ENCODE measurements around the gene NFKBIL1. TPM values are rescaled to one million over a fixed set of nuclear protein-coding genes. Genes with fewer than 3 reads are reported as not detected.
"Not testable (repeated sequence)": the region's sequence is repeated elsewhere in the genome, so short reads cannot be mapped to it uniquely, and the experiment has no call there.

NFKBIL1 gene, protein sequence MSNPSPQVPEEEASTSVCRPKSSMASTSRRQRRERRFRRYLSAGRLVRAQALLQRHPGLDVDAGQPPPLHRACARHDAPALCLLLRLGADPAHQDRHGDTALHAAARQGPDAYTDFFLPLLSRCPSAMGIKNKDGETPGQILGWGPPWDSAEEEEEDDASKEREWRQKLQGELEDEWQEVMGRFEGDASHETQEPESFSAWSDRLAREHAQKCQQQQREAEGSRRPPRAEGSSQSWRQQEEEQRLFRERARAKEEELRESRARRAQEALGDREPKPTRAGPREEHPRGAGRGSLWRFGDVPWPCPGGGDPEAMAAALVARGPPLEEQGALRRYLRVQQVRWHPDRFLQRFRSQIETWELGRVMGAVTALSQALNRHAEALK
- 14.2 TPM for total RNA-seq

DNA sequence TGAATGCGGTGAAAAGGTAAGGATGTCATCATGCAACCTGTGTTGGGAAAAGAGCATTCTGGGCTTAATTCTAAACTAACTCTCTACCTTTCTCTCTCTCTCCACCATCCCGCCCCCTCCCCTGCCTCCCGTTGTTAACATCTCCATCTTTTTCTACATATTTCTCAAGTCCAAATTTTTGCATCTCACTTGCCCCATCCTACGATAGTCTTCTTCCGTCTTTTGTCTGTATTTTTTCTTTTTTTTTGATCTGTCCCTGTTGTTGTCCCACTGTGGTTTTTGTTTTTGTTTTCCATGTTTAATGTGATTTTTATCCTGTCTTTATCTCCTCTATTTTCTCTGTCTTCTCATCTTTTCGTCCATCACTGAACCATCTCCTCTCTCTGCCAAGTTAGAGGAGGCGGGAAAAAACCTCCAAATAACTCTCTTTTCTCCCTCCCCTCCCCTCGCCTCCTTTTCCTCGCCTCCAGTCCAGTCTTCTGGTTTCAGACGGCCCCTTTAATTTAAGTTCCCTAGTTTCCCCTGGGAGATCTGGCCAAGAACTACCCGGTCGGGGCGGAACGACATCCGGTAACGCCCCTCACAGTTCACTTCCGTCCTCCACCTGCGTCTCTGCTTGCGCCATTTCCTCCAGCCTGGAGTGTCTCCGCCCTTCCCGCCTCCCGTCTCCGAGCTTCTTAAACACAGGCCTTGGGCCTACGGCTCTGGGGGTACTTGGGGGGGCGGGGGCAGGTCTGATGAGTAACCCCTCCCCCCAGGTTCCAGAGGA is at the start of gene NFKBIL1:
TSS of gene NFKBIL1 (plus strand) at position 651 of the 769 bp plus-strand sequence. CDS start at position 738, 87 bp downstream.
- Histone ChIP-seq H3K4me3 (peak within 1 kb of the TSS; percentile 36 to 46), H3K36me3 (peaks cover 0 to 6% of the 10 kb centered on the region in 2 donors), H3K4me1 (peaks cover 40% of the 10 kb centered on the region), H3K27me3 (no peaks in the 10 kb centered on the region), H3K9me3 (no peaks in the 10 kb centered on the region), H3K27ac (peak within 1 kb of the TSS; percentile 83)
- TF ChIP-seq, protein P1, sequence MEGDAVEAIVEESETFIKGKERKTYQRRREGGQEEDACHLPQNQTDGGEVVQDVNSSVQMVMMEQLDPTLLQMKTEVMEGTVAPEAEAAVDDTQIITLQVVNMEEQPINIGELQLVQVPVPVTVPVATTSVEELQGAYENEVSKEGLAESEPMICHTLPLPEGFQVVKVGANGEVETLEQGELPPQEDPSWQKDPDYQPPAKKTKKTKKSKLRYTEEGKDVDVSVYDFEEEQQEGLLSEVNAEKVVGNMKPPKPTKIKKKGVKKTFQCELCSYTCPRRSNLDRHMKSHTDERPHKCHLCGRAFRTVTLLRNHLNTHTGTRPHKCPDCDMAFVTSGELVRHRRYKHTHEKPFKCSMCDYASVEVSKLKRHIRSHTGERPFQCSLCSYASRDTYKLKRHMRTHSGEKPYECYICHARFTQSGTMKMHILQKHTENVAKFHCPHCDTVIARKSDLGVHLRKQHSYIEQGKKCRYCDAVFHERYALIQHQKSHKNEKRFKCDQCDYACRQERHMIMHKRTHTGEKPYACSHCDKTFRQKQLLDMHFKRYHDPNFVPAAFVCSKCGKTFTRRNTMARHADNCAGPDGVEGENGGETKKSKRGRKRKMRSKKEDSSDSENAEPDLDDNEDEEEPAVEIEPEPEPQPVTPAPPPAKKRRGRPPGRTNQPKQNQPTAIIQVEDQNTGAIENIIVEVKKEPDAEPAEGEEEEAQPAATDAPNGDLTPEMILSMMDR (IDR thresholded peaks at IDR 0.05) = peak in 1 of 3 experiments; percentile 19
- TF ChIP-seq POLR2A (IDR thresholded peaks at IDR 0.05) (no peak), POLR2AphosphoS5 (IDR thresholded peaks at IDR 0.05; ENCODE audit: insufficient read depth in 1 of 2, low read depth in 1 of 2) (peak; percentile 85 to 98)
- intact Hi-C loops (cut with DNase I) = loop anchor here (2.0 kb wide), 1 partner anchor 52 kb away; no protein-coding TSS in a partner anchor
- peak in 1 of 2 donors; percentile 97 for DNase-seq (ENCODE audit: extremely low spot score in 2 of 2)

DNA sequence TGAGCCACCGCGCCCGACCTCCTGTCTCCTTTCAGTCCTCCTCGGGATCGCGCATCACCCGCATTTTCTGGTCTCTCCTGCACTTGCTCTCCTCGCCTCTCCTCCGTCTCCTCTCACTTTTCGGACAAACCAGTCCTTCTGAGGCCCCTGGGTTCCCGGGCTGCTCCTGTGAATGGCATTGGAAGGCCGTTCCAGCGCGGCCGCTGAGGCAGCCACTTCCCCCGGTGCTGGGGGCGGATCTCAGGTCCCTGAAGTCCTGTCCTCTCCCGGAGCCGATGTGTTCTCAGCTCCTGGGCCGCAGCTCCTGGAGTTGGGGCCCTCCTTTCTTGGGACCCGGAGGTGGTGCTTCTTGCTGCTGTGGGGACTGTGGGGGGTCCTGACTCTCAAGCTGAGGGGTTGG is 48.7 kb upstream of the NFKBIL1 start:
- TF ChIP-seq, protein P1 (IDR thresholded peaks at IDR 0.05) = no peak
- no peak for TF ChIP-seq POLR2A (IDR thresholded peaks at IDR 0.05)
- TF ChIP-seq POLR2AphosphoS5 (IDR thresholded peaks at IDR 0.05; ENCODE audit: insufficient read depth in 1 of 2, low read depth in 1 of 2) = no peak
- H3K27ac ChIP-seq = no peak overlapping the region
- DNase-seq (ENCODE audit: extremely low spot score in 2 of 2) = no peak
- no peaks in the 10 kb centered on the region for H3K27me3 ChIP-seq
- no peaks in the 10 kb centered on the region for H3K9me3 ChIP-seq
- no peaks in the 10 kb centered on the region for H3K36me3 ChIP-seq
- H3K4me1 ChIP-seq = peaks cover 7% of the 10 kb centered on the region
- intact Hi-C loops (cut with DNase I) = no loop called here
- peak overlapping the region in 1 of 2 donors; percentile 59 for H3K4me3 ChIP-seq

DNA sequence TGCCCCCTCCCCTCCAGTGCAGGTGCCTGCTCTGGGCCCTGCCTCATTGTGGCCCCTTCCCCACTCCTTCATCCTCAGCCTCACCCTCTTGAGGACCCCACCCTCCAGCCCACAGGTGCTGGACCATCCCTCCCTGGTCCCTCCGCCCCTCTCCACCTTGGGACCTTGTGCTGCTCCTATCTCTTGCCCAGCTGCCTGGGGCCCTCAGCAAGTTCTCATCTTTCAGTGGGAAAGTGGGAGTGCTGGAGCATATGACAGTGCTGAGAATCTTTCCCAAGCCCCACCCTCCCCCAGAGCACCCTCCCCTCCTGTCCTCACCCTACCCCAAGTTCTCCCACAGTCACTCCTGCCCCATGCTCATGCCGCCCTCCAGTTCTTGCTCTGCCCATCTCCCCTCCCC is 47.8 kb upstream of the NFKBIL1 start:
- H3K4me1 ChIP-seq; H3K27me3 ChIP-seq; H3K4me3 ChIP-seq; DNase-seq (ENCODE audit: extremely low spot score in 2 of 2); H3K27ac ChIP-seq; intact Hi-C loops (cut with DNase I); H3K9me3 ChIP-seq; H3K36me3 ChIP-seq: not testable (repeated sequence)

DNA sequence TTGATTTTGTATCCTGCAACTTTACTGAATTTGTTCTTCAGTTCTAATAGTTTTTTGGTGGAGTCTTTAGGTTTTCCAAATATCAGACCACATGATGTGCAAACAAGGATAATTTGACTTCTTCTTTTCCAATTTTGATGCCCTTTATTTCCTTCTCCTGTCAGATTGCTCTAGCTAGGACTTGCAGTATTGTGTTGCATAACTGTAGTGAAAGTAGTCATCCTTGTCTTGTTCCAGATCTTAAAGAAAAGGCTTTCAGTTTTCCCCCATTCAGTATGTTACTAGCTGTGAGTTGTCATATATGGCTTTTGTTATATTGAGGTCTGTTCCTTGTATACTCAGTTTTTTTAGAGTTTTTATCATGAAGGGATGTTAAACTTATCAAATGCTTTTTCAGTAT is 44.8 kb upstream of the NFKBIL1 start:
- H3K9me3 ChIP-seq = no peaks in the 10 kb centered on the region
- TF ChIP-seq, protein P1 (IDR thresholded peaks at IDR 0.05) = no peak
- no peak for TF ChIP-seq POLR2A (IDR thresholded peaks at IDR 0.05)
- no peak for TF ChIP-seq POLR2AphosphoS5 (IDR thresholded peaks at IDR 0.05; ENCODE audit: insufficient read depth in 1 of 2, low read depth in 1 of 2)
- no peak for DNase-seq (ENCODE audit: extremely low spot score in 2 of 2)
- H3K27ac ChIP-seq = no peak overlapping the region
- intact Hi-C loops (cut with DNase I) = no loop called here
- H3K4me1 ChIP-seq = peaks cover 7% of the 10 kb centered on the region
- no peaks in the 10 kb centered on the region for H3K36me3 ChIP-seq
- no peaks in the 10 kb centered on the region for H3K27me3 ChIP-seq
- H3K4me3 ChIP-seq = no peak overlapping the region

DNA sequence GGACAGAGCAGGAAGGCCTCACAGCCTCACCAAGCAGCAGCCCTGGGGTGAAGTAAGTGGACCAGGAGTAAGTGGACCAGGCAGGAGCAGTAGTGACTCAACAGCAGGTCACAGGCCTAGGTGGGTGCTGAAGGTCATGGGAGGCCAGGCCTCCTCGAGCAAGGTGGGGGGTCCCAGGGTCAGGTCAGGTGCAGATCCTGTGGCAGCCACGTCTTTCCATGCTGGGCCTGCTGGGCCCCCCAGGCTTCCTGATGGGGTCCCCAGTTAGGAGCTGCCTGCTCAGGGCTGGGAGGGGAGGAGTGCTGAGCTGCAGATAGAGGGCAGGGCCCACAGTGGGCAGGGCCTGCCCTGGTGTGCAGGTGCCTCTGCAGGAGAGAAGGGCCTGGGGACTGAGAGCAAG is 38.4 kb upstream of the NFKBIL1 start:
- DNase-seq (ENCODE audit: extremely low spot score in 2 of 2); H3K4me3 ChIP-seq; H3K36me3 ChIP-seq; H3K9me3 ChIP-seq; H3K27ac ChIP-seq; intact Hi-C loops (cut with DNase I); H3K4me1 ChIP-seq; H3K27me3 ChIP-seq: not testable (repeated sequence)

DNA sequence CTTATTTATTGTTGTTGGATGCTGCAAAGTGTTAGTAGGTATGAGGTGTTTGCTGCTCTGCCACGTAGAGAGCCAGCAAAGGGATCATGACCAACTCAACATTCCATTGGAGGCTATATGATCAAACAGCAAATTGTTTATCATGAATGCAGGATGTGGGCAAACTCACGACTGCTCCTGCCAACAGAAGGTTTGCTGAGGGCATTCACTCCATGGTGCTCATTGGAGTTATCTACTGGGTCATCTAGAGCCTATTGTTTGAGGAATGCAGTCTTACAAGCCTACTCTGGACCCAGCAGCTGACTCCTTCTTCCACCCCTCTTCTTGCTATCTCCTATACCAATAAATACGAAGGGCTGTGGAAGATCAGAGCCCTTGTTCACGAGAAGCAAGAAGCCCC is 37.4 kb upstream of the NFKBIL1 start:
- H3K36me3 ChIP-seq = no peaks in the 10 kb centered on the region
- TF ChIP-seq, protein P1 (IDR thresholded peaks at IDR 0.05) = no peak
- TF ChIP-seq POLR2A (IDR thresholded peaks at IDR 0.05) = no peak
- TF ChIP-seq POLR2AphosphoS5 (IDR thresholded peaks at IDR 0.05; ENCODE audit: insufficient read depth in 1 of 2, low read depth in 1 of 2) = no peak
- H3K4me1 ChIP-seq = no peaks in the 10 kb centered on the region
- H3K27ac ChIP-seq = no peak overlapping the region
- H3K9me3 ChIP-seq = no peaks in the 10 kb centered on the region
- H3K4me3 ChIP-seq = no peak overlapping the region
- intact Hi-C loops (cut with DNase I) = no loop called here
- H3K27me3 ChIP-seq = no peaks in the 10 kb centered on the region
- no peak for DNase-seq (ENCODE audit: extremely low spot score in 2 of 2)
